AG04449 (cell line): Measurements from ENCODE around the gene KCNH5.

Experiments
- CTCF ChIA-PET: fragments of 350-600 bp; formaldehyde crosslinking; extraction: SDS; loops from one replicate; lab custom pipeline; 2021; ENCODE audit warnings: antibody characterized with exemption; lab: Yijun Ruan, JAX
- POLR2A ChIA-PET: fragments of 400-600, 350-600 bp; formaldehyde crosslinking; extraction: SDS; loops from one replicate; lab custom pipeline; 2020; ENCODE audit warnings: antibody characterized with exemption, inconsistent platforms; lab: Yijun Ruan, JAX
- DNase-seq: peaks from one replicate; pipeline ENCODE4 v3.0.0-alpha.2; 2010; ENCODE audit warnings: low read depth, low spot score
- H3K4me3 ChIP-seq: 2 replicates; pipeline ENCODE4 v1.5.1; 2011; ENCODE audit warnings: low read depth, mild to moderate bottlenecking, control low read depth, low read length
- CTCF ChIP-seq: IDR thresholded peaks from one replicate; pipeline ENCODE4 v1.5.1; 2011; ENCODE audit warnings: mild to moderate bottlenecking, moderate library complexity, low read length, control low read depth, inconsistent platforms; ENCODE audit not compliant: insufficient read depth; ENCODE audit errors: missing control alignments

Gene KCNH5

GRCh38 chr14:62988967-62989366 is 56.3 kb downstream of the KCNH5 start:
- H3K4me3 ChIP-seq = no peak overlapping the region
- DNase-seq = no peak
- ChIA-PET CTCF (no interaction called here), POLR2A (no interaction called here)
- no peak for TF ChIP-seq CTCF

- CTCF ChIA-PET = no interaction called here
- TF ChIP-seq CTCF = no peak
- POLR2A ChIA-PET = no interaction called here
- no peak for DNase-seq
- no peak overlapping the region for H3K4me3 ChIP-seq
Observed at GRCh38 chr14:62983821-62984220, 61.4 kb downstream of the KCNH5 start.

- no peak for TF ChIP-seq CTCF
- no peak for DNase-seq
- POLR2A ChIA-PET = no interaction called here
- no peak overlapping the region for H3K4me3 ChIP-seq
- CTCF ChIA-PET = no interaction called here
Observed at GRCh38 chr14:62980693-62981092, 64.6 kb downstream of the KCNH5 start.

- ChIA-PET CTCF (no interaction called here), POLR2A (no interaction called here)
- DNase-seq = peak; percentile 31
Observed at GRCh38 chr14:62957562-62957961, 87.7 kb downstream of the KCNH5 start.

GRCh38 chr14:62956413-62956812 is 88.8 kb downstream of the KCNH5 start:
- DNase-seq = no peak
- ChIA-PET CTCF (no interaction called here), POLR2A (no interaction called here)
- H3K4me3 ChIP-seq = no peak overlapping the region
- no peak for TF ChIP-seq CTCF

More at GRCh38 chr14:62957562-62957961, 87.7 kb downstream of the KCNH5 start:
- H3K4me3 ChIP-seq = no peak overlapping the region
- no peak for TF ChIP-seq CTCF

- H3K4me3 ChIP-seq = no peak overlapping the region
- POLR2A ChIA-PET = no interaction called here
- DNase-seq = no peak
- TF ChIP-seq CTCF = no peak
- CTCF ChIA-PET = no interaction called here
Observed at GRCh38 chr14:62954165-62954564, 91.1 kb downstream of the KCNH5 start.
